Stomach (tissue), 9 donors: Measurements from ENCODE around the gene TMEM132E. TPM values are rescaled to one million over a fixed set of nuclear protein-coding genes. Genes with fewer than 3 reads are reported as not detected.

ENCODE experiments used
- DNase-seq, 2 donors: peaks; one replicate each; pipeline versions ENCODE4 v3.0.0 to v3.0.0-alpha.2; 2013 to 2019
- H3K27ac ChIP-seq, 5 donors: fragments of 200-600 bp in 4 of 5; sonication (generic) in 4 of 5; one replicate each; pipeline ENCODE4 v1.5.1; 2013 to 2019; ENCODE audit warnings: mild to moderate bottlenecking in 1 of 5, moderate library complexity in 1 of 5
- H3K27me3 ChIP-seq, 3 donors: fragments of 200-600 bp; sonication (generic); one replicate each; pipeline ENCODE4 v1.5.1; 2017 to 2019; ENCODE audit warnings: mixed run types in 1 of 3
- H3K36me3 ChIP-seq, 4 donors: fragments of 200-600 bp; sonication (generic); 1 replicate in 3 of 4; 2 replicates in 1 of 4; pipeline ENCODE4 v1.5.1; 2016 to 2019
- H3K4me1 ChIP-seq, 4 donors: fragments of 200-600 bp; sonication (generic); one replicate each; pipeline ENCODE4 v1.5.1; 2016 to 2019
- H3K4me3 ChIP-seq, 4 donors: fragments of 200-600 bp; sonication (generic) in 3 of 4; one replicate each; pipeline ENCODE4 v1.5.1; 2016 to 2019; ENCODE audit warnings: mild to moderate bottlenecking in 1 of 4
- H3K9me3 ChIP-seq, 4 donors: fragments of 200-600 bp; sonication (generic); one replicate each; pipeline ENCODE4 v1.5.1; 2016 to 2019
- EP300 ChIP-seq: sonication (generic); formaldehyde crosslinking; IDR thresholded peaks from one replicate; pipeline ENCODE4 v1.6.1; 2017; ENCODE audit warnings: antibody characterized with exemption
- POLR2A ChIP-seq, 4 donors: fragments of 450-650 bp; IDR thresholded peaks; one replicate each; pipeline ENCODE4 v1.6.1; 2016; ENCODE audit warnings: antibody characterized with exemption in 4 of 4, control low read depth in 2 of 4, mild to moderate bottlenecking in 1 of 4, moderate library complexity in 1 of 4
- POLR2AphosphoS5 ChIP-seq, 3 donors: sonication (generic); formaldehyde crosslinking; IDR thresholded peaks; one replicate each; pipeline ENCODE4 v1.6.1; 2016; ENCODE audit warnings: antibody characterized with exemption in 3 of 3
- WGBS, 5 donors: extraction: QIAGEN DNeasy Blood & Tissue Kit in 3 of 5; methylation state at CpG; one replicate each; pipeline versions ENCODE4 v1.1.5 to v1.1.7; 2013 to 2018; 5-methylcytosine and 5-hydroxymethylcytosine counted together
- intact Hi-C: fragments of 100-400 bp; cut with DNase I; formaldehyde crosslinking; loops from one replicate; pipeline ENCODE4 v1.15.1; 2023; ENCODE audit warnings: low total_unique reads
- polyA plus RNA-seq, 3 donors: library from polyadenylated mRNA; stranded (reverse); fragments of 200-250 nt; gene quantifications; one replicate each; pipeline ENCODE4 v1.2.3, GENCODE V29; 2013
- total RNA-seq, 5 donors: library from RNA; depleted of rRNA; stranded (reverse); fragments of >200 nt; gene quantifications; one replicate each; pipeline versions ENCODE4 v1.1.0 to v1.2.3, GENCODE V29; 2014 to 2016
- TF ChIP-seq, protein P1 (sequence below), 7 experiments: fragments of 450-650 bp in 4 of 7; fragments of 200-600 bp in 3 of 7; sonication (generic) in 3 of 7; IDR thresholded peaks; one replicate each; pipeline ENCODE4 v1.5.1; 2016 to 2019; ENCODE audit warnings: antibody characterized with exemption in 7 of 7, control low read depth in 2 of 7, mild to moderate bottlenecking in 1 of 7
- donor health status: healthy with polysubstance abuse.
- donor health status: Bipolar disorder and iron deficiency.
- donor health status: healthy.

The TMEM132E gene
- total and polyA plus RNA-seq, 8 donors = 0.05 to 0.55 (median 0.12) TPM; not detected in 5

DNA sequence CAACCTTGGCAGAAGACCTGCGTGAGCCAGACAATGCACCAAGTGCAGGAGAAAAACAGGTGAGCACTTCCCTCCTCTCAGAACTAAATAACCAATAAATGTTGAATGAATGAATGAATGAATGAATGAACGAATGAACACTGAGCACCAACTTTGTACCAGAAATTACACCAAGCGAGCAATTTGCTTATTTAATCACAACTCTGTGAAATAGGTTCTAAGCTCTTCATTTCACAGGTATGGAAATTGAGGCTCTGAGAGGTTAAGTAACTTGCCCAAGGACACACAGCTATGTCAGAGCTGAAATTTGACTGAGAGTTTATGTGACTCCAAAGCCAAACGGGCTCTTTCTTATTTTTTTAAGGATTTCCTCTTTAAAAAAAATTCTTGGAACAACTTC lies 38.0 kb downstream of the TMEM132E start:
- H3K27me3 ChIP-seq = peaks cover 4 to 79% (median 14%) of the 10 kb centered on the region in 3 donors
- 39 to 56% (median 53%) methylated on average over 4 of the region's 4 CpGs for WGBS, 5 donors

GRCh38 chr17:34619687-34620217 lies 40.4 kb downstream of the TMEM132E start:
- Histone ChIP-seq H3K27me3 (peaks cover 4 to 77% (median 19%) of the 10 kb centered on the region in 3 donors), H3K27ac (no peak overlapping the region), H3K4me3 (no peak overlapping the region), H3K9me3 (no peaks in the 10 kb centered on the region), H3K4me1 (no peaks in the 10 kb centered on the region), H3K36me3 (no peaks in the 10 kb centered on the region)
- intact Hi-C loops = no loop called here
- no peak for DNase-seq
- TF ChIP-seq POLR2A (IDR thresholded peaks at IDR 0.05) (no peak), POLR2AphosphoS5 (IDR thresholded peaks at IDR 0.05) (no peak), EP300 (no peak)
- TF ChIP-seq, protein P1, sequence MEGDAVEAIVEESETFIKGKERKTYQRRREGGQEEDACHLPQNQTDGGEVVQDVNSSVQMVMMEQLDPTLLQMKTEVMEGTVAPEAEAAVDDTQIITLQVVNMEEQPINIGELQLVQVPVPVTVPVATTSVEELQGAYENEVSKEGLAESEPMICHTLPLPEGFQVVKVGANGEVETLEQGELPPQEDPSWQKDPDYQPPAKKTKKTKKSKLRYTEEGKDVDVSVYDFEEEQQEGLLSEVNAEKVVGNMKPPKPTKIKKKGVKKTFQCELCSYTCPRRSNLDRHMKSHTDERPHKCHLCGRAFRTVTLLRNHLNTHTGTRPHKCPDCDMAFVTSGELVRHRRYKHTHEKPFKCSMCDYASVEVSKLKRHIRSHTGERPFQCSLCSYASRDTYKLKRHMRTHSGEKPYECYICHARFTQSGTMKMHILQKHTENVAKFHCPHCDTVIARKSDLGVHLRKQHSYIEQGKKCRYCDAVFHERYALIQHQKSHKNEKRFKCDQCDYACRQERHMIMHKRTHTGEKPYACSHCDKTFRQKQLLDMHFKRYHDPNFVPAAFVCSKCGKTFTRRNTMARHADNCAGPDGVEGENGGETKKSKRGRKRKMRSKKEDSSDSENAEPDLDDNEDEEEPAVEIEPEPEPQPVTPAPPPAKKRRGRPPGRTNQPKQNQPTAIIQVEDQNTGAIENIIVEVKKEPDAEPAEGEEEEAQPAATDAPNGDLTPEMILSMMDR (IDR thresholded peaks at IDR 0.05) = no peak
- WGBS, 5 donors = 37 to 63% (median 48%) methylated on average over 3 of the region's 3 CpGs

More for the DNA sequence above, 38.0 kb downstream of the TMEM132E start:
- intact Hi-C loops = no loop called here
- peaks cover 0 to 10% (median 5%) of the 10 kb centered on the region in 4 donors for H3K4me1 ChIP-seq
- H3K36me3 ChIP-seq = no peaks in the 10 kb centered on the region
- no peak overlapping the region for H3K27ac ChIP-seq
- TF ChIP-seq, protein P1 (IDR thresholded peaks at IDR 0.05) = no peak
- TF ChIP-seq EP300 (no peak), POLR2A (IDR thresholded peaks at IDR 0.05) (no peak)
- H3K4me3 ChIP-seq = no peak overlapping the region
- no peak for DNase-seq
- no peaks in the 10 kb centered on the region for H3K9me3 ChIP-seq

GRCh38 chr17:34620458-34620857 lies 41.1 kb downstream of the TMEM132E start:
- H3K27ac ChIP-seq = no peak overlapping the region
- peaks cover 4 to 80% (median 26%) of the 10 kb centered on the region in 3 donors for H3K27me3 ChIP-seq
- H3K4me3 ChIP-seq = no peak overlapping the region
- no peak for DNase-seq
- no peaks in the 10 kb centered on the region for H3K9me3 ChIP-seq
- H3K4me1 ChIP-seq = no peaks in the 10 kb centered on the region
- 77 to 84% (median 83%) methylated on average over 5 of the region's 5 CpGs for WGBS, 5 donors
- TF ChIP-seq, protein P1 (IDR thresholded peaks at IDR 0.05) = no peak
- TF ChIP-seq POLR2A (IDR thresholded peaks at IDR 0.05) = no peak
- no peak for TF ChIP-seq POLR2AphosphoS5 (IDR thresholded peaks at IDR 0.05)
- no peak for TF ChIP-seq EP300
- H3K36me3 ChIP-seq = no peaks in the 10 kb centered on the region
- intact Hi-C loops = no loop called here

GRCh38 chr17:34622862-34623623 lies 43.7 kb downstream of the TMEM132E start:
- H3K36me3 ChIP-seq = no peaks in the 10 kb centered on the region
- 76 to 86% (median 85%) methylated on average over 10 of the region's 10 CpGs for WGBS, 5 donors
- intact Hi-C loops = no loop called here
- TF ChIP-seq, protein P1 (IDR thresholded peaks at IDR 0.05) = no peak
- TF ChIP-seq EP300 (no peak), POLR2AphosphoS5 (IDR thresholded peaks at IDR 0.05) (no peak), POLR2A (IDR thresholded peaks at IDR 0.05) (no peak)
- H3K9me3 ChIP-seq = no peaks in the 10 kb centered on the region
- H3K4me3 ChIP-seq = no peak overlapping the region
- peaks cover 7 to 87% (median 33%) of the 10 kb centered on the region in 3 donors for H3K27me3 ChIP-seq
- no peak for DNase-seq
- H3K4me1 ChIP-seq = peaks cover 0 to 11% (median 9%) of the 10 kb centered on the region in 4 donors
- no peak overlapping the region for H3K27ac ChIP-seq
